Trophoblast cell (in vitro differentiated cells and primary cell): ENCODE measurements around the gene ENTPD8.
A peak's percentile ranks its signal among the peaks of the same experiment; 100 is the strongest.

ENCODE experiments used
- DNase-seq, 2 donors: peaks; one replicate each; pipeline ENCODE4 v3.0.0-alpha.2; 2016
- H2AFZ ChIP-seq: 2 replicates; pipeline ENCODE4 v1.6.1; 2013; ENCODE audit warnings: low read length, moderate library complexity, mild to moderate bottlenecking; ENCODE audit not compliant: insufficient read depth, poor library complexity
- H2AK5ac ChIP-seq: 2 replicates; pipeline ENCODE4 v1.6.1; 2013; ENCODE audit warnings: mild to moderate bottlenecking, low read length
- H2BK120ac ChIP-seq: 2 replicates; pipeline ENCODE4 v1.6.1; 2013; ENCODE audit warnings: low read length, mild to moderate bottlenecking, moderate library complexity; ENCODE audit not compliant: insufficient read depth, poor library complexity
- H2BK12ac ChIP-seq: 2 replicates; pipeline ENCODE4 v1.6.1; 2013; ENCODE audit warnings: mild to moderate bottlenecking, low read length, moderate library complexity
- H2BK5ac ChIP-seq: 2 replicates; pipeline ENCODE4 v1.6.1; 2013; ENCODE audit warnings: low read length, low read depth, moderate library complexity, mild to moderate bottlenecking; ENCODE audit not compliant: poor library complexity
- H3K14ac ChIP-seq: 2 replicates; pipeline ENCODE4 v1.6.1; 2013; ENCODE audit warnings: mild to moderate bottlenecking, low read length
- H3K18ac ChIP-seq: 2 replicates; pipeline ENCODE4 v1.6.1; 2013; ENCODE audit warnings: mild to moderate bottlenecking, low read length
- H3K23ac ChIP-seq: 2 replicates; pipeline ENCODE4 v1.6.1; 2013; ENCODE audit warnings: low read length
- H3K27ac ChIP-seq: 2 replicates; pipeline ENCODE4 v1.5.1; 2013; ENCODE audit warnings: low read depth, mild to moderate bottlenecking, inconsistent platforms, low read length, moderate library complexity
- H3K27me3 ChIP-seq: 2 replicates; pipeline ENCODE4 v1.6.1; 2013; ENCODE audit warnings: inconsistent platforms, mild to moderate bottlenecking, low read length, moderate library complexity; ENCODE audit not compliant: insufficient read depth
- H3K36me3 ChIP-seq, 2 experiments: 1 replicate in 1 of 2; 2 replicates in 1 of 2; pipeline ENCODE4 v1.6.1; 2013; ENCODE audit warnings: low read length in 2 of 2, mild to moderate bottlenecking in 2 of 2, moderate library complexity in 1 of 2; ENCODE audit not compliant: insufficient read depth in 2 of 2, control insufficient read depth in 1 of 2
- H3K4ac ChIP-seq: 2 replicates; pipeline ENCODE4 v1.6.1; 2013; ENCODE audit warnings: low read depth, mild to moderate bottlenecking, low read length, moderate library complexity
- H3K4me1 ChIP-seq, 2 experiments: 1 replicate in 1 of 2; 2 replicates in 1 of 2; pipeline ENCODE4 v1.6.1; 2013; ENCODE audit warnings: low read length in 2 of 2, mild to moderate bottlenecking in 2 of 2, moderate library complexity in 1 of 2; ENCODE audit not compliant: insufficient read depth in 2 of 2, control insufficient read depth in 1 of 2
- H3K4me2 ChIP-seq: 2 replicates; pipeline ENCODE4 v1.6.1; 2013; ENCODE audit warnings: inconsistent platforms, mild to moderate bottlenecking, low read length, moderate library complexity
- H3K4me3 ChIP-seq: 2 replicates; pipeline ENCODE4 v1.5.1; 2013; ENCODE audit warnings: mild to moderate bottlenecking, low read depth, low read length, inconsistent platforms
- H3K79me1 ChIP-seq: one replicate; pipeline ENCODE4 v1.6.1; 2013; ENCODE audit warnings: low read length
- H3K79me2 ChIP-seq: 2 replicates; pipeline ENCODE4 v1.6.1; 2013; ENCODE audit warnings: low read length, mild to moderate bottlenecking; ENCODE audit not compliant: control insufficient read depth, insufficient read depth, poor library complexity
- H3K9ac ChIP-seq: 2 replicates; pipeline ENCODE4 v1.6.1; 2013; ENCODE audit warnings: mild to moderate bottlenecking, low read length
- H3K9me3 ChIP-seq: 2 replicates; pipeline ENCODE4 v1.6.1; 2013; ENCODE audit warnings: low read depth, mild to moderate bottlenecking, control low read depth, inconsistent platforms, low read length; ENCODE audit not compliant: insufficient read depth
- H4K12ac ChIP-seq: 2 replicates; pipeline ENCODE4 v1.6.1; 2013; ENCODE audit warnings: low read depth, mild to moderate bottlenecking, low read length, moderate library complexity
- H4K8ac ChIP-seq: 2 replicates; pipeline ENCODE4 v1.6.1; 2013; ENCODE audit warnings: low read depth, mild to moderate bottlenecking, low read length, moderate library complexity
- H4K91ac ChIP-seq: one replicate; pipeline ENCODE4 v1.6.1; 2013; ENCODE audit warnings: low read depth, mild to moderate bottlenecking, low read length, moderate library complexity
- WGBS: extraction: QIAGEN DNeasy Blood & Tissue Kit; methylation state at CpG from one replicate; pipeline ENCODE4 v1.1.7; 2013; ENCODE audit warnings: missing lambda C conversion rate; ENCODE audit not compliant: insufficient read length, insufficient coverage; ENCODE audit errors: extremely low coverage; 5-methylcytosine and 5-hydroxymethylcytosine counted together

ENTPD8 gene

DNA sequence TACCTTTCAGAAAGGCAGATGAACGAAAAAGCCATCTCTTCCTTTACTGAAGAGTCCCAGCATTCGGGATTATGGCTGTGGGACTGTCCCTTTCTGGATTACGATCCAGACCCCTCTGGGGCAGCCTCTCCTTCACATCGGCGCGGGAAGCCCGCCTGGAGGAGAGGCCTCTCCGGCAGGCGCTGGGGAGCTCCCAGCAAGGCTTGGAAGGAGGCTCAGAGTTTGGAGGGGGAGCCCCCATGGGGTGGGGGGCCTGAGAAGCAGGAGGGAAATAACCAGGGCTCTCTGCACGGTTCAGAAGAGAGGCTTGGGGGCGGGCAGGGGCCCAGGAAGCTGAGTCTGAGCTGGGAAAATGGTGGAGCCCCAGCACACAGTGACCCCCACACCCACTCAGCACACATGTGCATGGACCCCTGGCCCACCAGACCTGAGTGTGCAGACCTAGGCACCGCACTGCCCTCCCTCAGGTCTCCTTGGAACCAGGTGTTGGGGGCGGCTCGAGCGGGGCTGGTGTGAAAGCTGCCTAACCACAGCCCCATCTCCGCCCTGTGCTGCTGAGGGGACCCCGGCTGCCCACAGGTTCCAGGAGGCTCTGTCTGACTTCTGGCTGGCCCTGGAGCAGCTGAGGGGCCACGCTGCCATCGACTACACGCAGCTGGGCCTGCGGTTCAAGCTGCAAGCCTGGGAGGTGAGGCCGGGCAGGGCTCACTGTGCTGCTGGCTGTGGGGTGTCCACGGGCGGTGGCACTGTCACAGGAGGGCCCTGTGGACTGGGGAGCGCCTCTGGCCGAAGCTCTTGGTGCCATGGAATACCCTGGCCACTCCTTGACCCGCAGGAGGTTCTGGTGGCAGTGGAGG, 13.5 kb downstream of the ENTPD8 start:
- no peak overlapping the region for H3K27ac ChIP-seq
- no peak overlapping the region for H2BK120ac ChIP-seq
- H3K4me3 ChIP-seq: no peak overlapping the region
- no peak overlapping the region for H2AK5ac ChIP-seq
- H3K9me3 ChIP-seq: no peaks in the 10 kb centered on the region
- H4K8ac ChIP-seq: no peak overlapping the region
- no peak overlapping the region for H4K12ac ChIP-seq
- no peak overlapping the region for H2AFZ ChIP-seq
- DNase-seq: no peak
- no peak overlapping the region for H3K14ac ChIP-seq
- no peak overlapping the region for H2BK5ac ChIP-seq
- no peaks in the 10 kb centered on the region for H3K27me3 ChIP-seq
- H3K79me2 ChIP-seq: peaks cover under 1% of the 10 kb centered on the region
- H3K4me2 ChIP-seq: no peak overlapping the region
- H3K4me1 ChIP-seq: peaks cover 0 to 15% of the 10 kb centered on the region in 2 experiments
- H3K36me3 ChIP-seq: no peaks in the 10 kb centered on the region
- no peak overlapping the region for H3K4ac ChIP-seq
- H3K79me1 ChIP-seq: peaks cover 6% of the 10 kb centered on the region
- H3K23ac ChIP-seq: no peak overlapping the region
- no peak overlapping the region for H2BK12ac ChIP-seq
- H4K91ac ChIP-seq: no peak overlapping the region
- H3K9ac ChIP-seq: no peak overlapping the region
- WGBS: no CpG with 5 or more reads among the region's 27 CpGs
- H3K18ac ChIP-seq: no peak overlapping the region

DNA sequence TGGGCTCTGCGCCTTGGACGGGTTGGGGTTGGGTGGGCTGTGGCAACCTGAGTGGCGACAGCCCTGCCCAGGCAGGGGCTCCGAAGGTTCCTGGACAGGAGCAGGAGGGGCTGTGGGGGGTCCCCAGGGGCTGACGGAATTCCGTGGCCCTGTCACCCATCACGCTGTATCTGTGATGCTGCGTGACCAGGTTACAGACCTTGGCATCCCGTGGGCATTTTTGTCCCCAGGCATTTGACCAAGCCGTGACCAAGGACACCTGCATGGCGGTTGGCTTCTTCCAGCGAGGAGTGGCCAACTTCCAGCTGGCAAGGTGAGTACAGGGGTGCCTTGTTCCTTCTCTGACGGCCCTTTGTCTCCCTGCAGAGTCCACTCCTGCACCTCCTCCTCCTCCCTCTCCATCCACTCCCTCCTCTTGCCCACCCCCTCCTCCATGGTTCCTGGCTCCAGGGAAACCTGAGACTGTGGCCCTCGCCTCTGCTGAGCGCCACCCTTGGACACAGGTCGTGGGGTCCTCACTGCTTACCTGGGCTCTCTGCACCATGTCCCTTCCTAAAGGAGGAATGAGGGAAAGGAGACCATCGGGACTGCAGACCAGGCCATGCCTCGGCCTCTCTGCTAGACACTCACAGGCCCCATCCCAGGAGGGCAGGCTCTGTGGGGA, 15.0 kb downstream of the ENTPD8 start:
- Histone ChIP-seq H3K4me1 (peaks cover 3 to 18% of the 10 kb centered on the region in 2 experiments), H2BK5ac (no peak overlapping the region), H4K12ac (no peak overlapping the region), H3K9ac (no peak overlapping the region), H3K79me2 (peaks cover 5% of the 10 kb centered on the region), H3K18ac (no peak overlapping the region), H3K14ac (no peak overlapping the region), H2AK5ac (peak overlapping the region; percentile 18), H3K4ac (no peak overlapping the region), H3K36me3 (no peaks in the 10 kb centered on the region), H4K8ac (no peak overlapping the region), H3K27me3 (no peaks in the 10 kb centered on the region), H2BK120ac (no peak overlapping the region), H2BK12ac (no peak overlapping the region), H3K23ac (no peak overlapping the region), H2AFZ (no peak overlapping the region), H3K79me1 (peaks cover 12% of the 10 kb centered on the region), H4K91ac (no peak overlapping the region), H3K4me3 (no peak overlapping the region), H3K4me2 (no peak overlapping the region), H3K27ac (no peak overlapping the region), H3K9me3 (no peaks in the 10 kb centered on the region)
- no peak for DNase-seq
- WGBS: no CpG with 5 or more reads among the region's 18 CpGs

DNA sequence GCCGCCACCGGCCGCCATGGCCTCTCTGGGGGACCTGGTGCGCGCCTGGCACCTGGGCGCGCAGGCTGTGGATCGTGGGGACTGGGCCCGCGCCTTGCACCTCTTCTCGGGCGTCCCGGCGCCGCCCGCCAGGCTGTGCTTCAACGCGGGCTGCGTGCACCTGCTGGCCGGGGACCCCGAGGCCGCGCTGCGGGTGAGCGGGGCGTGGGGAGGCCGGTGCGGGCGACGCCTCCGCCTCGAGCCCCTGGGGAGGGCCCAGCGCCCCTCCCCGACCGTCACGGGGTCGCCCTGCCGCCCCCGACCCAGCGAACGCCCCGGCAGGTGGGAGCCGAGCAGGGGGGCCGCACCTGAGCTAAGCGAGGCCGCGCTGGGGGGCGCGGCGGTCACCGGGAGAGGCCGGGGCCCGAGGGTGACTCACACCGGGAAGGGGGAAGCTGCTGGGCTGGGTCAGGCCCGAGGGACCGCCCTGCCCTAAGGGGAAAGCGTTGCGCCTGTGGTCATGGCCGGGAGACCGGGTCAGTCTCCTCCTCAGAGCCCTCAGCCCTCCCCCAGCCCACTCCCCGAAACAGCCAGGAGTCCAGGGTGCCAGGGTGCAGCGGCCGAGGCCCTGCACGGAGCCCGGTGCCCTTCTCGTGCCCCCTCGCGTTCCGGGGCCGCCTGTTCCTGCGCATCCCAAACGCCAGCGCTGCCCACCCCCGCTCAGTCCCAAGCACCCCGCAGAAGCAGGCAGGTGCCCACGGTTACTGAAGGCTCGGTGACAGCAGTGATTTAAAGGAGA, 17.5 kb downstream of the ENTPD8 start:
- peak; percentile 73 to 78 for DNase-seq
- Histone ChIP-seq H4K91ac (peak overlapping the region; percentile 63), H3K27ac (no peak overlapping the region), H3K36me3 (no peaks in the 10 kb centered on the region), H2BK5ac (no peak overlapping the region), H3K4ac (no peak overlapping the region), H2AK5ac (peak overlapping the region; percentile 31), H3K79me2 (peaks cover 5% of the 10 kb centered on the region), H3K4me3 (peak overlapping the region; percentile 47), H2BK120ac (peak overlapping the region; percentile 6), H3K79me1 (peaks cover 12% of the 10 kb centered on the region), H3K23ac (no peak overlapping the region), H3K9me3 (no peaks in the 10 kb centered on the region), H4K8ac (peak overlapping the region; percentile 66), H3K14ac (peak overlapping the region; percentile 11), H2AFZ (peak overlapping the region; percentile 42), H2BK12ac (peak overlapping the region; percentile 42), H3K4me2 (peak overlapping the region; percentile 60), H3K18ac (no peak overlapping the region), H3K27me3 (no peaks in the 10 kb centered on the region), H3K9ac (no peak overlapping the region), H3K4me1 (peaks cover 3 to 18% of the 10 kb centered on the region in 2 experiments), H4K12ac (peak overlapping the region; percentile 69)
- WGBS: no CpG with 5 or more reads among the region's 77 CpGs
